Stimulated activated naive CD8-positive, alpha-beta T cell treated with anti-CD3 and anti-CD28 coated beads, Interleukin-15, amount 100 ng/mL, for 72 hours (primary cell): ENCODE data around the gene PACC1.

ENCODE experiments used
- ATAC-seq: fragments of 150-1000 bp; cut with Tn5 transposase; 2 replicates; pipeline ENCODE4 v1.10.0; 2021; ENCODE audit warnings: mild to moderate bottlenecking, moderate library complexity
- DNase-seq, 2 donors: peaks; one replicate each; pipeline ENCODE4 v3.0.0; 2021 to 2022
- H3K27ac Mint-ChIP-seq, 2 donors: one replicate each; pipeline ENCODE4 v1.8.0; 2022; ENCODE audit warnings: mild to moderate bottlenecking in 2 of 2, mixed read lengths in 2 of 2, moderate library complexity in 2 of 2
- H3K27me3 Mint-ChIP-seq: one replicate; pipeline ENCODE4 v1.8.0; 2022; ENCODE audit warnings: mixed read lengths
- H3K4me1 Mint-ChIP-seq: one replicate; pipeline ENCODE4 v1.8.0; 2022; ENCODE audit warnings: mild to moderate bottlenecking, mixed read lengths
- H3K4me3 Mint-ChIP-seq, 2 donors: one replicate each; pipeline ENCODE4 v1.8.0; 2022; ENCODE audit warnings: mild to moderate bottlenecking in 2 of 2, mixed read lengths in 2 of 2, moderate library complexity in 1 of 2
- H3K9me3 Mint-ChIP-seq, 2 donors: one replicate each; pipeline ENCODE4 v1.8.0; 2022; ENCODE audit warnings: mixed read lengths in 2 of 2

The PACC1 gene

DNA sequence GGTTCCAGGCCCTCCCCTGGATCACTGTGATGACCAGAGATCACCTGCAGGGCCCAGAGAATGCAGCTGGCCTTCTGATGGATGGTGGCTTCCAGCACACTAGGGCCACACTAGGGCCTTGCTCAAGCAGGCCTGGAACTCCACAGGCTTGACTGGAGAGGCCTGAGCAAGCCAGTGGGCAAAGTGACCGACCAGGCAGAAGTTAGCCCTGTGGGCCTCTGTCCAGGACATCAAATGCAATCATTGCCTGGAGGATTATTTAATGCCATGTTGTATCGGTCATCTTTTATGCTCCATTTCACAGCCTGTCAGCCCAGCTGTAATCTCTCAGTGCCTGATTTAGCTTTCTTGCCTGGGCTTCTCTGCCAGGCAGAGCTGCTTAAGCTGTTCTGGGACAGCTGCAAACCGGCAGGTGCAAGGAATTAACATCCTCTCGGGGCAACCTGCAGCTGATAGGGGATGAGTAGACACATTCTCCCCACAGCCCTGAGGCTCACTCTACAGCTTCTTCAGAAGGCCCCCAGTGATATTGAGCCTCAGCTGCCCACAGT, 35.7 kb upstream of the PACC1 start:
- DNase-seq (no peak), ATAC-seq (no peak)
- Mint-ChIP-seq H3K27ac (no peak overlapping the region), H3K27me3 (no peaks in the 10 kb centered on the region), H3K9me3 (no peaks in the 10 kb centered on the region), H3K4me1 (peaks cover 9% of the 10 kb centered on the region), H3K4me3 (no peak overlapping the region)

DNA sequence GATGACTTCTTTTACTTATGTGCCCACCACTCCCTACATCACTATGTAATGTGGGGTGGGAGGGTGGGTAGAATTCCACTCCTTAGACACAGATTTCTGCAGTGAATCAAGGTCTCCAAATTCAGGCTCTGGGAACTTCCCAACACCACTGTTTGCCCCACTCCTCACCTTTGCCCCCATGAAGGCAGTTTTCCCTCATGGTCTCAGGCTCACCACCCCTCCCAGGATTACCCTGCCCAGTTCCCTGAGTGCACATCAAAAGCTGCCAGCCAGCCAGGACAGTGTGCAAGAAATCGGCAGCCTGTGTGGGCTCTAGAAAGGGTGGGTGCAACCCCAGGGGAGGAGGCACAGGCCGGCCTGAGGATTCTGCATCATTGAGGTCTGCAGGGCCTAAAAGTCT, 32.8 kb upstream of the PACC1 start:
- H3K4me3 Mint-ChIP-seq = no peak overlapping the region
- no peaks in the 10 kb centered on the region for H3K27me3 Mint-ChIP-seq
- H3K27ac Mint-ChIP-seq = peak overlapping the region in 1 of 2 donors; percentile 82
- DNase-seq (no peak), ATAC-seq (no peak)
- H3K4me1 Mint-ChIP-seq = peaks cover under 1% of the 10 kb centered on the region
- no peaks in the 10 kb centered on the region for H3K9me3 Mint-ChIP-seq

DNA sequence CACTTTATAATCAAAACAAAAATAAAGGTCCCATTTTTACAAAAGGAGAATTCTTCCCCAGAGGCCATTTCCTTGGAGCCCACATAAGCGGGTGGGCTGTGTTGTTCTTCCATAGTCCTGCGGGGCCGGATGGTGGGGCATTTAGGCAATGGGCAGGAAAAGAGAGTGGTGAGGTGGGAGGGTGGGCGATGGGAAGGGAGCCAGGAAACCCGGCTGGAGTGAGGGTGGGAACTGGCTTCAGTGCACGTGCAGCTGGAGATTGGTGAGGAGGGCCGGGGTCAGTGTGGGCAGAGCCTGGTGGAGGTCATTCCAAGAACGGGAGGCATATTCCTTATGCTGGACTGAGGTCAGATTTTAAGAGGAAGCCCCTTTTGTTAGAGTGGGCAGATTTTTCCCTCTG, 31.6 kb upstream of the PACC1 start:
- no peak for DNase-seq
- H3K27ac Mint-ChIP-seq = no peak overlapping the region
- H3K27me3 Mint-ChIP-seq = no peaks in the 10 kb centered on the region
- H3K4me1 Mint-ChIP-seq = no peaks in the 10 kb centered on the region
- no peak overlapping the region for H3K4me3 Mint-ChIP-seq
- ATAC-seq = no peak
- no peaks in the 10 kb centered on the region for H3K9me3 Mint-ChIP-seq

DNA sequence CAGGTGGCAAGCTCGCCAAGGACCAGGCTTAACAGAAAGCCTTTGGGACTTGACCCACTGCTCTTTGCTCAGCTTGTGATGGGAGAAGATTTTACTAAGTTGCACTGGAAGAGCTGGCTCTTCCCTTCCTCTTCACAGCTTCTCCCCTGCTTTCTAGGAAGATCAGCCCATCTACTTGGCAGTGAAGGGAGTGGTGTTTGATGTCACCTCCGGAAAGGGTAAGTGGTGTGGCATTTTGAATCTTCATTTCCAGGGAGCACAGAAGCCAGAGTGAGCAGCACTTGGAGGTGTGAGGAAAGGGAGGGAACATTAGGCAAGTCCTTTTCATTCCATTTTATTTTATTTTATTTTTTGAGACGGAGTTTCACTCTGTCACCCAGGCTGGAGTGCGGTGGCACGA, 27.7 kb upstream of the PACC1 start:
- no peaks in the 10 kb centered on the region for H3K9me3 Mint-ChIP-seq
- H3K27me3 Mint-ChIP-seq = no peaks in the 10 kb centered on the region
- ATAC-seq (no peak), DNase-seq (no peak)
- peaks cover 10% of the 10 kb centered on the region for H3K4me1 Mint-ChIP-seq
- no peak overlapping the region for H3K27ac Mint-ChIP-seq
- no peak overlapping the region for H3K4me3 Mint-ChIP-seq

DNA sequence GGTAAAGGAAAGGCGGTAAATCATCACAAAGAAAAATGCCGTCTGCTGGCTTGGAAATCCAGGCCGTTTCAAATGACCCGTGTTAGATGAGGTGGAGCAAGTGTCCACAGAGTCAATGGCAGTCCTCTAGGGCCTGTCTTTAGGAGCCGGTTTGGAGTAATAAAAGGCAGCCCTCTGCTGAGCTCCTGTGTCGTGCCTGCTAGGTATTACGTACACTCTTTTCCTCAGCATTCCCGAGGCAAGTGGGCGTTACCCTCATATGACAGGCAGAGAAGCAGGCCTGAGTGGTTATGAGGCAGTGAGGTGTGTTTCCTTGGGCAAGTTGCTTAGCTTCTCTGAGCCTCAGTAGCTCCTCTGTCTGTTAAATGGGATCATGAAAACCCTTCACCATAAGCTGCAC, 25.7 kb upstream of the PACC1 start:
- H3K9me3 Mint-ChIP-seq = no peaks in the 10 kb centered on the region
- H3K27me3 Mint-ChIP-seq = no peaks in the 10 kb centered on the region
- DNase-seq (no peak), ATAC-seq (no peak)
- H3K4me1 Mint-ChIP-seq = peaks cover 20% of the 10 kb centered on the region
- no peak overlapping the region for H3K27ac Mint-ChIP-seq
- H3K4me3 Mint-ChIP-seq = no peak overlapping the region

DNA sequence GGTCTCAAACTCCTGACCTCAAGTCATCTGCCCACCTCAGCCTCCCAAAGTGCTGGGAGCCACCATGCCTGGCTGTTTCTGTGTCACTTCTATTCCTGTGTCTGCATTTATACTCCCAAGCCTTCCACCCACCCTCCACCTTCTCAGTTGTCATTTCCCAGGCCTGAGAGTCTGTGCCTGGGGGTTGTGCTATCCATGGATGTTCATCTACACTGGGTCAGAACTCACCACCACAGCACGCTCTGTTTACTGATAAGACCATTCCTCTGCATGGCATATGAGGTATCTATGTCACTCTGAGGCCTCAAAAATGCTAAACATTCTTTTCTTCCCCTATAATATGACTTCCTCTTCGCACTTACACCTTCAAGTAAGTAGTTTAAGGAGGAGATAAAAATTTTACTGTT, 24.1 kb upstream of the PACC1 start:
- no peak overlapping the region for H3K27ac Mint-ChIP-seq
- ATAC-seq = no peak
- H3K4me3 Mint-ChIP-seq = no peak overlapping the region
- H3K9me3 Mint-ChIP-seq = no peaks in the 10 kb centered on the region
- H3K4me1 Mint-ChIP-seq = peaks cover 31% of the 10 kb centered on the region
- no peaks in the 10 kb centered on the region for H3K27me3 Mint-ChIP-seq
- DNase-seq = no peak

DNA sequence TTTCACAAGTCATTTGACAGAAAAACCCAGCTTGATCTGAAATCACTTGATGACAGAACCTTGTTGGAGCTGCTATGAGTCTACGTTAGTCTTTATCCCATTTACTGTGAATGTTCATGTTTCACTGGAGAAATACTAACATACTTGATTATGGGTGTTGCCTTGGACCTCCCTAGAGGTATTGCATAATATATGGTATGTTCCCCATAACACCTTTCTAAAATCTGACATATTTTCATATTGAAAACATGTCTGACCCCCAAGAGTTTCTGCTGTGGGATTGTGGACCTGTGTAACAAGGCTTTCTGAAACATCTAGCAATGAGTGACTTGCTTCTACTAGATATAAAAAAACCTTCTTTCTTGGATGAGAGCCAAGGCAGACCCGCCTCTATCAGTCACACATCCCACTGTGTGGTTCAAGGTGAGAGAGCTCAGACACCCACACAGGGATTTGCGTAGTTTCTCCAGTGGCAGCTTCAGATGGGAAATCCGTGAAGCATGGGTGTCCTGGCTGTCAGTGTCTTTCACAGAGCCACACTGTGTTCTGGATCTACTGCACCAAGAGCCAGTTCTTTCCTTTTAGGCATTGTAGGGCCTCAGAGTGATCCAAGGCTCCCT, 22.6 kb upstream of the PACC1 start:
- no peak for DNase-seq
- Mint-ChIP-seq H3K27me3 (no peaks in the 10 kb centered on the region), H3K4me1 (peaks cover 40% of the 10 kb centered on the region), H3K4me3 (no peak overlapping the region), H3K9me3 (no peaks in the 10 kb centered on the region), H3K27ac (peak overlapping the region in 1 of 2 donors; percentile 87)
- no peak for ATAC-seq

DNA sequence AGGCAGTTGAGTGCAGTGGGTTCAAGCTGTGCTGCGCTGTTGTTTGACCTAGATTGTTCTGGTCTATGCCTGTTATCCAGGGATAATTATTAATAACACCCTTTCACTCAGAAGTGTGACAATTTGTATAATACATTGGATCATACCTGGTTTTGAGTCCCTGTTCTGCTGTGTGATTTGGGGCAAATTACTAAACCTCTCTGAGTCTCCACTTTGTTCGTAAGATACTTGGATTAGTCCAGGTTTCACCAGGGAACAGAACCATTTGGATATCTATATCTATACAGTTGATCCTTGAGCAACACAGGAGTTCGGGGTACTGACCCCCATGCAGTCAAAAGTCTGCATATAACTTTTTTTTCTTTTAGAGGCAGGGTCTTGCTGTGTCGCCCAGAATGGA, 20.3 kb upstream of the PACC1 start:
- no peak overlapping the region for H3K27ac Mint-ChIP-seq
- H3K4me3 Mint-ChIP-seq = no peak overlapping the region
- peaks cover 57% of the 10 kb centered on the region for H3K4me1 Mint-ChIP-seq
- ATAC-seq (no peak), DNase-seq (no peak)
- H3K9me3 Mint-ChIP-seq = no peaks in the 10 kb centered on the region
- no peaks in the 10 kb centered on the region for H3K27me3 Mint-ChIP-seq

DNA sequence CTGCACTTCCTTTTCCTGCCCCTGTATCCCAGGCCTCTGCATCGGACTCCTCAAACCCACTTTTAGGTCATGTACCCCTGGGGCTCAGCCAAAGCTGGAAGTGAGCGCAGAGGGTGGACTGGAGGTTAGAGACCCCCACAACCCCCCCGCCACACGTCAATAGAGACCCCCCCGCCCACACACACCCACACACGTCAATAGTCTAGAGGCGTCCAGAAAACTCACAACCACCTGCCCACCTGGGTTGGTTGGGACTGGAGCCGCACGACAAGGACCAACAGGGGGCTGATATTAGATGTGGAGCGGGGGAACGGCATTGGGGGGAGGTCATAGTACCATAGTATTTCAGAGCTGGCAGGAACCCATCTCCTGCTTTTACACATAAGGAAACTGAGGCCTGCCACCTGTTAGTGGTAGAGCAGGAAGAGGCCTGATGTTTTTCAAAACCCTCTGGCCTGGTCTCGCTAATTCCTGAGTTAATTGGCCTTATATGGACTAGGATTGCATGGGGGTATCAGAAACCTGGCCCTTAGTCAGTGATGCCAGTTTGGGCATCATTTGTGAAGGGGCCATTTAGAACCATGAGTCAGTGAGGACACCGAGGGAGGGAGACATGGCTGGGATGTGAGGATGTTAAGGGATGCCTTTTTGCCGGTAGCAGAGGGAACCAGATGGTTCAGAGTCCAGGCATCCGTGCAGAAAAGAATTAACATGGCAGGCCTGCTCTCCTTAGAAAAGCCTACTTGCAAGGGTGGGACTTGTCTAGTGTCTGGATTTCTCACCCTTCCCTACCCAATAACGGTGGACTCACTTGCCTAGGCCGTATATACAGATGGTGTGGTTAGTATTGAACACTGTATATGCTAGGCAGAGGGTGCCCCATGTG, 19.1 kb upstream of the PACC1 start:
- Mint-ChIP-seq H3K4me1 (peaks cover 57% of the 10 kb centered on the region), H3K27ac (peak overlapping the region in 1 of 2 donors; percentile 27), H3K9me3 (no peaks in the 10 kb centered on the region), H3K4me3 (peak overlapping the region; percentile 80 to 82), H3K27me3 (no peaks in the 10 kb centered on the region)
- no peak for ATAC-seq
- no peak for DNase-seq

DNA sequence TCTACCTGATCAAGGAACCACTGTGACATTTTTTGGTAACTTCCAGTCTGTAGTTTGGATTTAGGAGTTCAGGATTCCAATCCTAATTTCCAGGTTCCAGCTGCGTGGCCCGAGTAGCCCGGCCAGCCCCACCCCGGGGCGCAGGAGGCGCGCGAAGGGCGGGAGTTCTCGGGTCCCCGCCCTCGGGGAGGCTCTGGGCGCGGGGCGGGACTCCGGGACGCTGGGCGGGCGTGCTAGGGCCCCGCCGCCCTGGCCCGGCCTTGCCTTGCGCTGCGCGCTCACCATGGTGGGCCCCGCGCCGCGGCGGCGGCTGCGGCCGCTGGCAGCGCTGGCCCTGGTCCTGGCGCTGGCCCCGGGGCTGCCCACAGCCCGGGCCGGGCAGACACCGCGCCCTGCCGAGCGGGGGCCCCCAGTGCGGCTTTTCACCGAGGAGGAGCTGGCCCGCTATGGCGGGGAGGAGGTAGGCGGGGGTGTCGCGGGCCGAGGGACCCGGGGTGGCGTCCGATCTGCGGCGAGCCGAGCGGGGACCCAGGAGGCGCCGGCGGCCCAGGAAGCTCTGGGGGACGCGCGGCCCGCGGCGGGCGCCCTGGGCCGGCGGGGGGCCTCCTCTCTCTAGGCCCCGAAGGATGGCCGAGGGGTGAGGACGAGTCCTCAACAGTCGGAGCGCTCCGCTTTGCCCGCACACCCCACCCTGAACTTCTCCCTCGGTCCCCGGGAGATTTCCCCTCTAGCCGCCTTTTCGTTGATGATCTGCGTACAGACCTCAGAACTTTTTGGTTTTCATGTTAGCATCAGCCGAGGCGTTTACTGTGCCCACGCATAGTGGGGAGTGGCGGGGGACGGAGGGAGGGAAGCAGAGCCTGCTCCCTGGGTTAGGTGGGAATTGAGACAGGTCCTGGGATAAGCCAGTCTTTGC, 18.2 kb upstream of the PACC1 start, which contains the start of gene NENF:
NENF (plus strand) TSS at position 260 of the 916 bp plus-strand sequence; CDS start at position 284, 24 bp downstream.
- peak within 1 kb of the TSS; percentile 76 to 93 for H3K27ac Mint-ChIP-seq

DNA sequence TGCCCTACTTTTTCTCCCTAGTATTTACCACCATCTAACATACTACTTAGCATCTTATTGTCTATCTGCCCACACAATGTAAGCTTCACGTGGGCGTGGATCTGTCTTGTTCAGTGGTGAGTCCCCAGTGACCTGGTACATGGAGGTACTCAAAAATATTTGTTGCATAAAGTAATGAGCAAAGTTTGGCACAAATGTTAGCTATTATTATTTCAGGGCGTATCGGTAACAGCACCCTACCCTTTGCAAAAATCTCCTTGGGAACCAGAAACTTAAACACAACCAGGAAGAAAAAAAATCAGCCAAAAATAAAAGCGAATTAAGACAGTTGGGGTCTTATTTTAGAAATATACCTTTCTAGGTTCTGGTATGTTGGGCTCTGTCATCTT, 17.6 kb upstream of the PACC1 start:
- Mint-ChIP-seq H3K4me3 (peak overlapping the region; percentile 83), H3K27ac (peak overlapping the region; percentile 76 to 93), H3K27me3 (no peaks in the 10 kb centered on the region), H3K4me1 (peaks cover 46% of the 10 kb centered on the region), H3K9me3 (no peaks in the 10 kb centered on the region)
- no peak for ATAC-seq
- no peak for DNase-seq

More for the DNA sequence above, 18.2 kb upstream of the PACC1 start, which contains the start of gene NENF:
- Mint-ChIP-seq H3K9me3 (no peaks in the 10 kb centered on the region), H3K4me1 (peaks cover 53% of the 10 kb centered on the region), H3K4me3 (peak within 1 kb of the TSS; percentile 83), H3K27me3 (no peaks in the 10 kb centered on the region)
- DNase-seq = peak; percentile 79 to 80
- ATAC-seq = peak; percentile 98

DNA sequence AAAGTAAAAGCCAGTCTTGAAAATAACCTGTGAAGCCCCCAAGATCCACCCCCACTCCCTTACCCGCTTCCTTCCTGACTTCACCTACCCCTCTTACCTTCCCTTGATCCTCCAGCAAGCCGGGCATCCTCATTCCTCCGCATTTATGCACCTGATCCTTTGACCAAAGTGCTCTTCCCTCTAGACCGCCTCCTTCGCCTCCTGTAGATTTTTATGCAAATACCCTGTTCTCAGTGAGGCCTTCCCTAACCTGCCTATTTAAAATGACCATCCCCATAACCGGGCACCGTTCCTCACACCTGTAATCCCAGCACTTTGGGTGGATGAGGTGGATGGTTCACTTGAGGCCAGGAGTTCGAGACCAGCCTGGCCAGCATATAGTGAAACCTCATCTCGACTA, 17.0 kb upstream of the PACC1 start:
- H3K4me1 Mint-ChIP-seq = peaks cover 43% of the 10 kb centered on the region

DNA sequence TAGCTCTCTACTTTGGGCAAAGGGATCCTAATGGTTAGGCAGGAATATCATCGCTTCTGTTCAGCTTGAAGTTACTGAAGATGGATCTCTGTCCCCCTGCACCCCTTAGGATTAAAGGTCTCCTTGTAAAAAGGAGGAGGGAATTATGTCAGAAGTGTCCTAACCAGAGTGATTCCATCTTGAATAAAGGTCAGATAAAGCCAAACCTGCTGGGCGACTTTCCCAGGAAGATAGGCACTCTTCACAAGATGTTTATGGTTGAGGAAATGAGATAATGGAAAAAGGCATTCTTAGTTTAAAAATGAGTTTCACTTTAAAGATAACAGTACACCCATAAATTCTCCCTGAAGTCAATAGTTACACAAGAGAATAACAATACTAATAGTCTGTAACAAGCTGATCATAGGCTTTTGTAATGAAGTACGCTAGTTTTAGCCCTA, 16.3 kb upstream of the PACC1 start:
- Mint-ChIP-seq H3K27ac (no peak overlapping the region), H3K9me3 (no peaks in the 10 kb centered on the region), H3K27me3 (no peaks in the 10 kb centered on the region), H3K4me1 (peaks cover 43% of the 10 kb centered on the region), H3K4me3 (no peak overlapping the region)
- ATAC-seq = no peak
- DNase-seq = no peak

More for the DNA sequence above, 17.0 kb upstream of the PACC1 start:
- no peaks in the 10 kb centered on the region for H3K9me3 Mint-ChIP-seq
- H3K27ac Mint-ChIP-seq = peak overlapping the region in 1 of 2 donors; percentile 36
- H3K4me3 Mint-ChIP-seq = peak overlapping the region; percentile 51 to 83
- no peaks in the 10 kb centered on the region for H3K27me3 Mint-ChIP-seq
- no peak for DNase-seq
- no peak for ATAC-seq

DNA sequence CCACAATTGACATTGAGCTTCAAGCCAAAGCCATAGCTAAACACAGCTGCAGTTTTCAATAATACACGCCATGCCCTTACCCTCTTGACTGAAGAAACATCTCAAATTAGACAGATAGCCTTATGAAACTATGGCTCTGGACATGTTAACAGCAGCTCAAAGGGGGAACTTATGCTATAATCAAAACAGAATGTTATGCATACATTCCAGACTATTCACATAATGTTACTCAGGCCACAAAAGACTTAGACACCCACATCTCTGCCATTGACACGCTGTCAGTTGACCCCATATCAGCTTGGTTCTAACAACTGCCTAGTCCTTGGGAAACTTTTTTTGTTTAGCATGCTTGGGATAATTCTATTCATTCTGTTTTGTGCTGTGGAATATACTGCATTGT, 15.7 kb upstream of the PACC1 start:
- Mint-ChIP-seq H3K27ac (no peak overlapping the region), H3K4me3 (no peak overlapping the region), H3K9me3 (no peaks in the 10 kb centered on the region), H3K4me1 (peaks cover 37% of the 10 kb centered on the region), H3K27me3 (no peaks in the 10 kb centered on the region)
- DNase-seq (no peak), ATAC-seq (no peak)

DNA sequence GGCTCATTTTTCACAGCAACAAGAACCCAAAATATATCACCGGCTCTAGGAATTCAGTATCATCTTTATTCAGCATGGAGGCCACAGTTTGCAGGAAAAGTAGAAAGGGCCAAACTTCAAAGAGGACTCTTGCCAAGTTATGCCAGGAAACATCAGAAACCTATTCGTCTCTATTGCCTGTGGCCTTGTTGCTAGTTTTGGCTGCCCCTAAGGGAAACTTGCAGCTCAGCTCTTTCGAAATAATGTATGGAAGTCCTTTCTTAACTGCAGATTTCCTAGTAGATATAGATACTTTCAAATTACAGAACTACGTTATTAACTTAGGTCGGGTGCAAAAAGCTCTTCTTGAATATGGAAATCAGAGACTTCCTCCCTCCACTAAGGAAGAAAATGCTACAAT, 13.8 kb upstream of the PACC1 start:
- ATAC-seq (no peak), DNase-seq (no peak)
- H3K9me3 Mint-ChIP-seq = no peaks in the 10 kb centered on the region
- H3K27ac Mint-ChIP-seq = no peak overlapping the region
- H3K4me3 Mint-ChIP-seq = no peak overlapping the region
- peaks cover 6% of the 10 kb centered on the region for H3K27me3 Mint-ChIP-seq
- peaks cover 23% of the 10 kb centered on the region for H3K4me1 Mint-ChIP-seq
